ENCODE data around the gene TOGARAM2. TPM values are rescaled to one million over a fixed set of nuclear protein-coding genes. Genes with fewer than 3 reads are reported as not detected.

Gene TOGARAM2
- total and polyA plus RNA-seq, 2 of the 13 experiments (the other 11 are each of a cell fraction or from before 2014, with no cell fraction given), result under 0.01 to 0.05 TPM

DNA sequence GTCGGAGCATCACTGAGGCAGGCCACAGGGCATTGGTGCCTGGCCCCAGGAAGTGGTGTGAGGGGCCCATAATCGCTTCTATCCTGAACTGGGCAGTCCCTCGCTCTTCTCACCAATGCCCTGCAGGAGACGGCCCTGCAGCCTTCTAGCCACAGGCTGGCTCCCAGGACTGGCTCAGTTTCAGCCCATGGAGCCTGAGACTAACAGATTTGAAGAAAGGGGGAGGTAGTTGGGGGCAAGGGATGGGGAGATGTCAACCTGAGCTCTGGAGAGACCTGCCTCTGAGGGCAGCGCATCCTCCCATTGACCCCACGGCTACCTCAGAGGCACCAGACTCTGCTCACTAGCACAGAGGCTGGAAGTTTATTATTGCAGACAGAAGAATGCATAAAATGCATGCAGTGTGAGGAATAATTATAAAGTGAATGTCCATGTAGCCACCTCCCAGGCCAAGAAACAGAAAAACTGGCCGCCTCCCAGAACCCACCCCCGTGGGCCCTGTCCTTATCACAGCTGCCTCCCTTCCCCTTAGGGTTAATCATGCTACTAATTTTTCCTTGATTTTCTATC lies 1.4 kb downstream of the TOGARAM2 start (continued):
- TF ChIP-seq DPF2 (CRISPR knock-in tag; IDR thresholded peaks at IDR 0.05; ENCODE audit: borderline replicate concordance, low read depth), result no peak
- no peak for TF ChIP-seq SAP130 (CRISPR knock-in tag; IDR thresholded peaks at IDR 0.05; ENCODE audit: low read depth)
- no peak for TF ChIP-seq ZC3H4 (CRISPR knock-in tag; IDR thresholded peaks at IDR 0.05; ENCODE audit: borderline replicate concordance)
- no peak for TF ChIP-seq ZBTB38 (CRISPR knock-in tag; IDR thresholded peaks at IDR 0.05)
- TF ChIP-seq, protein P1, sequence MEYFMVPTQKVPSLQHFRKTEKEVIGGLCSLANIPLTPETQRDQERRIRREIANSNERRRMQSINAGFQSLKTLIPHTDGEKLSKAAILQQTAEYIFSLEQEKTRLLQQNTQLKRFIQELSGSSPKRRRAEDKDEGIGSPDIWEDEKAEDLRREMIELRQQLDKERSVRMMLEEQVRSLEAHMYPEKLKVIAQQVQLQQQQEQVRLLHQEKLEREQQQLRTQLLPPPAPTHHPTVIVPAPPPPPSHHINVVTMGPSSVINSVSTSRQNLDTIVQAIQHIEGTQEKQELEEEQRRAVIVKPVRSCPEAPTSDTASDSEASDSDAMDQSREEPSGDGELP (IDR thresholded peaks at IDR 0.05; ENCODE audit: borderline replicate concordance, low read depth), result no peak
- TF ChIP-seq, protein P2, sequence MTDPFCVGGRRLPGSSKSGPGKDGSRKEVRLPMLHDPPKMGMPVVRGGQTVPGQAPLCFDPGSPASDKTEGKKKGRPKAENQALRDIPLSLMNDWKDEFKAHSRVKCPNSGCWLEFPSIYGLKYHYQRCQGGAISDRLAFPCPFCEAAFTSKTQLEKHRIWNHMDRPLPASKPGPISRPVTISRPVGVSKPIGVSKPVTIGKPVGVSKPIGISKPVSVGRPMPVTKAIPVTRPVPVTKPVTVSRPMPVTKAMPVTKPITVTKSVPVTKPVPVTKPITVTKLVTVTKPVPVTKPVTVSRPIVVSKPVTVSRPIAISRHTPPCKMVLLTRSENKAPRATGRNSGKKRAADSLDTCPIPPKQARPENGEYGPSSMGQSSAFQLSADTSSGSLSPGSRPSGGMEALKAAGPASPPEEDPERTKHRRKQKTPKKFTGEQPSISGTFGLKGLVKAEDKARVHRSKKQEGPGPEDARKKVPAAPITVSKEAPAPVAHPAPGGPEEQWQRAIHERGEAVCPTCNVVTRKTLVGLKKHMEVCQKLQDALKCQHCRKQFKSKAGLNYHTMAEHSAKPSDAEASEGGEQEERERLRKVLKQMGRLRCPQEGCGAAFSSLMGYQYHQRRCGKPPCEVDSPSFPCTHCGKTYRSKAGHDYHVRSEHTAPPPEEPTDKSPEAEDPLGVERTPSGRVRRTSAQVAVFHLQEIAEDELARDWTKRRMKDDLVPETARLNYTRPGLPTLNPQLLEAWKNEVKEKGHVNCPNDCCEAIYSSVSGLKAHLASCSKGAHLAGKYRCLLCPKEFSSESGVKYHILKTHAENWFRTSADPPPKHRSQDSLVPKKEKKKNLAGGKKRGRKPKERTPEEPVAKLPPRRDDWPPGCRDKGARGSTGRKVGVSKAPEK (CRISPR knock-in tag; IDR thresholded peaks at IDR 0.05; ENCODE audit: borderline replicate concordance), result no peak
- no peak for TF ChIP-seq NCOA1 (CRISPR knock-in tag; IDR thresholded peaks at IDR 0.05)
- no peak for TF ChIP-seq ZSCAN29 (CRISPR knock-in tag; conservative IDR thresholded peaks at IDR 0.05)
- TF ChIP-seq SIN3B (IDR thresholded peaks at IDR 0.05; ENCODE audit: low read length), result no peak
- TF ChIP-seq ZSCAN30 (CRISPR knock-in tag; IDR thresholded peaks at IDR 0.05), result no peak
- TF ChIP-seq, protein P3, sequence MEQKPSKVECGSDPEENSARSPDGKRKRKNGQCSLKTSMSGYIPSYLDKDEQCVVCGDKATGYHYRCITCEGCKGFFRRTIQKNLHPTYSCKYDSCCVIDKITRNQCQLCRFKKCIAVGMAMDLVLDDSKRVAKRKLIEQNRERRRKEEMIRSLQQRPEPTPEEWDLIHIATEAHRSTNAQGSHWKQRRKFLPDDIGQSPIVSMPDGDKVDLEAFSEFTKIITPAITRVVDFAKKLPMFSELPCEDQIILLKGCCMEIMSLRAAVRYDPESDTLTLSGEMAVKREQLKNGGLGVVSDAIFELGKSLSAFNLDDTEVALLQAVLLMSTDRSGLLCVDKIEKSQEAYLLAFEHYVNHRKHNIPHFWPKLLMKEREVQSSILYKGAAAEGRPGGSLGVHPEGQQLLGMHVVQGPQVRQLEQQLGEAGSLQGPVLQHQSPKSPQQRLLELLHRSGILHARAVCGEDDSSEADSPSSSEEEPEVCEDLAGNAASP (CRISPR knock-in tag; IDR thresholded peaks at IDR 0.05; ENCODE audit: borderline replicate concordance), result no peak
- TF ChIP-seq CEBPG (CRISPR knock-in tag; IDR thresholded peaks at IDR 0.05), result no peak
- TF ChIP-seq, protein P4, sequence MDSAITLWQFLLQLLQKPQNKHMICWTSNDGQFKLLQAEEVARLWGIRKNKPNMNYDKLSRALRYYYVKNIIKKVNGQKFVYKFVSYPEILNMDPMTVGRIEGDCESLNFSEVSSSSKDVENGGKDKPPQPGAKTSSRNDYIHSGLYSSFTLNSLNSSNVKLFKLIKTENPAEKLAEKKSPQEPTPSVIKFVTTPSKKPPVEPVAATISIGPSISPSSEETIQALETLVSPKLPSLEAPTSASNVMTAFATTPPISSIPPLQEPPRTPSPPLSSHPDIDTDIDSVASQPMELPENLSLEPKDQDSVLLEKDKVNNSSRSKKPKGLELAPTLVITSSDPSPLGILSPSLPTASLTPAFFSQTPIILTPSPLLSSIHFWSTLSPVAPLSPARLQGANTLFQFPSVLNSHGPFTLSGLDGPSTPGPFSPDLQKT (CRISPR knock-in tag; IDR thresholded peaks at IDR 0.05; ENCODE audit: borderline replicate concordance), result no peak

Data from HepG2 (cell line).